Nephron (organoid): ENCODE measurements around the gene IQCN.

Experiments used
- H3K27ac Mint-ChIP-seq, 3 experiments: 2 replicates each; pipeline ENCODE4 v1.8.0; 2020; ENCODE audit warnings: mixed read lengths in 3 of 3, mild to moderate bottlenecking in 2 of 3, moderate library complexity in 1 of 3
- H3K27me3 Mint-ChIP-seq: 2 replicates; pipeline ENCODE4 v1.8.0; 2021; ENCODE audit warnings: low read depth, mild to moderate bottlenecking, moderate library complexity, mixed read lengths
- H3K36me3 Mint-ChIP-seq: 2 replicates; pipeline ENCODE4 v1.8.0; 2020; ENCODE audit warnings: low read depth, mixed read lengths
- H3K4me1 Mint-ChIP-seq: 2 replicates; pipeline ENCODE4 v1.8.0; 2020; ENCODE audit warnings: mixed read lengths
- H3K4me3 Mint-ChIP-seq, 3 experiments: 2 replicates each; pipeline ENCODE4 v1.8.0; 2020; ENCODE audit warnings: mild to moderate bottlenecking in 3 of 3, mixed read lengths in 3 of 3, moderate library complexity in 2 of 3
- H3K9me3 Mint-ChIP-seq: 2 replicates; pipeline ENCODE4 v1.8.0; 2020; ENCODE audit warnings: mixed read lengths
- CTCF ChIP-seq, 3 experiments: fragments of 200-600 bp; sonication (generic); IDR thresholded peaks; one replicate each; pipeline ENCODE4 v1.5.0; 2021; ENCODE audit warnings: antibody characterized with exemption in 3 of 3; ENCODE audit not compliant: unreplicated experiment in 3 of 3

IQCN gene

GRCh38 chr19:18295034-18295451 is 20.8 kb upstream of the IQCN start:
- Mint-ChIP-seq H3K4me1 (peaks cover 23% of the 10 kb centered on the region), H3K27ac (peak overlapping the region; percentile 28 to 99 (median 94)), H3K4me3 (peak overlapping the region in 1 of 3 experiments; percentile 0), H3K9me3 (no peaks in the 10 kb centered on the region), H3K36me3 (no peaks in the 10 kb centered on the region), H3K27me3 (no peaks in the 10 kb centered on the region)
- TF ChIP-seq CTCF (IDR thresholded peaks at IDR 0.05; ENCODE audit: unreplicated experiment in 3 of 3), result no peak

- H3K27me3 Mint-ChIP-seq, result no peaks in the 10 kb centered on the region
- peak overlapping the region in 2 of 3 experiments; percentile 26 to 48 for H3K4me3 Mint-ChIP-seq
- no peak for TF ChIP-seq CTCF (IDR thresholded peaks at IDR 0.05; ENCODE audit: unreplicated experiment in 3 of 3)
- H3K4me1 Mint-ChIP-seq, result peaks cover 28% of the 10 kb centered on the region
- H3K9me3 Mint-ChIP-seq, result no peaks in the 10 kb centered on the region
- H3K27ac Mint-ChIP-seq, result peak overlapping the region; percentile 94 to 99 (median 95)
- H3K36me3 Mint-ChIP-seq, result no peaks in the 10 kb centered on the region
These were observed 20.2 kb upstream of the IQCN start for GRCh38 chr19:18294467-18294864.

- Mint-ChIP-seq H3K27me3 (no peaks in the 10 kb centered on the region), H3K27ac (peak overlapping the region; percentile 94 to 99 (median 95)), H3K4me1 (peaks cover 28% of the 10 kb centered on the region), H3K4me3 (peak overlapping the region; percentile 67 to 94 (median 92)), H3K9me3 (no peaks in the 10 kb centered on the region), H3K36me3 (no peaks in the 10 kb centered on the region)
- no peak for TF ChIP-seq CTCF (IDR thresholded peaks at IDR 0.05; ENCODE audit: unreplicated experiment in 3 of 3)
These were observed 19.6 kb upstream of the IQCN start for GRCh38 chr19:18293642-18294466.

- no peak for TF ChIP-seq CTCF (IDR thresholded peaks at IDR 0.05; ENCODE audit: unreplicated experiment in 3 of 3)
- H3K4me3 Mint-ChIP-seq, result peak overlapping the region; percentile 84 to 94 (median 92)
- no peaks in the 10 kb centered on the region for H3K9me3 Mint-ChIP-seq
- H3K27ac Mint-ChIP-seq, result peak overlapping the region; percentile 94 to 99 (median 95)
- H3K4me1 Mint-ChIP-seq, result peaks cover 32% of the 10 kb centered on the region
- H3K36me3 Mint-ChIP-seq, result no peaks in the 10 kb centered on the region
- H3K27me3 Mint-ChIP-seq, result no peaks in the 10 kb centered on the region
These were observed 18.8 kb upstream of the IQCN start for GRCh38 chr19:18292810-18293641.

GRCh38 chr19:18292462-18292809 is 18.2 kb upstream of the IQCN start:
- Mint-ChIP-seq H3K27ac (peak overlapping the region; percentile 94 to 99 (median 95)), H3K36me3 (no peaks in the 10 kb centered on the region)
- TF ChIP-seq CTCF (IDR thresholded peaks at IDR 0.05; ENCODE audit: unreplicated experiment in 3 of 3), result no peak

More at GRCh38 chr19:18292462-18292809, 18.2 kb upstream of the IQCN start:
- H3K27me3 Mint-ChIP-seq, result no peaks in the 10 kb centered on the region
- H3K9me3 Mint-ChIP-seq, result no peaks in the 10 kb centered on the region
- H3K4me1 Mint-ChIP-seq, result peaks cover 33% of the 10 kb centered on the region
- peak overlapping the region; percentile 84 to 94 (median 92) for H3K4me3 Mint-ChIP-seq
